Ascending aorta (tissue), 2 donors: ENCODE data around the gene BRF1. TPM values are rescaled to one million over a fixed set of nuclear protein-coding genes. Genes with fewer than 3 reads are reported as not detected.

Experiments
- DNase-seq, 2 donors: peaks; one replicate each; pipeline ENCODE4 v3.0.0-alpha.2; 2019; ENCODE audit warnings: low spot score in 2 of 2
- H3K27ac ChIP-seq, 2 donors: fragments of 200-600 bp; sonication (generic); one replicate each; pipeline ENCODE4 v1.5.1; 2016 to 2017; ENCODE audit warnings: mild to moderate bottlenecking in 1 of 2
- H3K27me3 ChIP-seq: fragments of 200-600 bp; sonication (generic); one replicate; pipeline ENCODE4 v1.5.1; 2017
- H3K36me3 ChIP-seq, 2 donors: fragments of 200-600 bp; sonication (generic); one replicate each; pipeline ENCODE4 v1.5.1; 2016
- H3K4me1 ChIP-seq, 2 donors: fragments of 200-600 bp; sonication (generic); one replicate each; pipeline ENCODE4 v1.5.1; 2016 to 2017; ENCODE audit warnings: mild to moderate bottlenecking in 1 of 2
- H3K4me3 ChIP-seq, 2 donors: fragments of 200-600 bp; sonication (generic); one replicate each; pipeline ENCODE4 v1.5.1; 2016 to 2017; ENCODE audit warnings: mild to moderate bottlenecking in 1 of 2
- H3K9me3 ChIP-seq, 2 donors: fragments of 200-600 bp; sonication (generic); one replicate each; pipeline ENCODE4 v1.5.1; 2016
- intact Hi-C: fragments of 100-400 bp; cut with DNase I; formaldehyde crosslinking; loops from one replicate; pipeline ENCODE4 v1.15.1; 2023
- total RNA-seq: library from RNA; depleted of rRNA; stranded (reverse); fragments of >200 nt; gene quantifications from one replicate; pipeline ENCODE4 v1.1.0, GENCODE V29; 2016
- TF ChIP-seq, protein P1 (sequence below), 3 experiments: fragments of 200-600 bp in 2 of 3; fragments of 450-650 bp in 1 of 3; sonication (generic) in 2 of 3; IDR thresholded peaks; one replicate each; pipeline ENCODE4 v1.5.1; 2016 to 2019; ENCODE audit warnings: antibody characterized with exemption in 3 of 3, mild to moderate bottlenecking in 1 of 3, moderate library complexity in 1 of 3

BRF1 gene
- total RNA-seq, 1 donor from 2014 or later: 60.9 TPM

DNA sequence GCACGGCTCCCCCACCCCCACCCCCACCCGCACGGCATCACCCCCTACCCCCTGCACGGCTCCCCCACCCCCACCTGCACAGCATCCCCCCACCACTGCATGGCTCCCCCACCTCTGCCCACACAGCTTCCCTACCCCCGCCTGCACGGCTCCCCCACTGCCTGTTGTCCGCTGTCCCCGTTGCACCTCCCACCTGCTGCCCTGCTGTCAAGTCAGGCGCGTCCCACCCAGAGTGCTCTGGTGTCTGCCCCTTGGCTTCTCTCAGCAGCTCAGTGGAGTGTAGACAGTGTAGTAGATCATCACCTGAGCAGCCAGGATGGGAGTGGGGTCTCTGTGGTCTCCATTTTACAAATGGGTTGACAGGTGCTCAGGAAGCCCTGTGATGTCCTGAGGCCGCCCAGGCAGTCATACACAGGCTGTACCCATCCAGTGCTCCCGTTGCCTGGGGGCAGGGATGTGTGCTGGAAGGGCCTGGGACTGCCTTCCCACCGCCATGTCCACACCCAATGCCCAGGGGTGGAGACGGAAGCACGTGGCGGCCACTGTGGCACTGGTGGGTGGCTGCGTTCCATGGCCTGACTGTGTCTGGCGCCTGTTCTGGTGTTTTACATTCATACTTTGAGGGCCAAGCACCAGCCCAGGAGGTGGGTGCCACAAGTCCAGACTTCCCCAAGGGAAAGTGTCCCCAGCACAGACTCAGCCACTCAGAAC lies 46.2 kb upstream of the BRF1 start:
- Histone ChIP-seq H3K27me3 (no peaks in the 10 kb centered on the region), H3K36me3 (peaks cover 0 to 11% of the 10 kb centered on the region in 2 donors), H3K27ac (no peak overlapping the region), H3K4me3 (no peak overlapping the region), H3K4me1 (peaks cover 0 to 2% of the 10 kb centered on the region in 2 donors), H3K9me3 (no peaks in the 10 kb centered on the region)
- intact Hi-C loops: no loop called here
- DNase-seq: no peak
- TF ChIP-seq, protein P1, sequence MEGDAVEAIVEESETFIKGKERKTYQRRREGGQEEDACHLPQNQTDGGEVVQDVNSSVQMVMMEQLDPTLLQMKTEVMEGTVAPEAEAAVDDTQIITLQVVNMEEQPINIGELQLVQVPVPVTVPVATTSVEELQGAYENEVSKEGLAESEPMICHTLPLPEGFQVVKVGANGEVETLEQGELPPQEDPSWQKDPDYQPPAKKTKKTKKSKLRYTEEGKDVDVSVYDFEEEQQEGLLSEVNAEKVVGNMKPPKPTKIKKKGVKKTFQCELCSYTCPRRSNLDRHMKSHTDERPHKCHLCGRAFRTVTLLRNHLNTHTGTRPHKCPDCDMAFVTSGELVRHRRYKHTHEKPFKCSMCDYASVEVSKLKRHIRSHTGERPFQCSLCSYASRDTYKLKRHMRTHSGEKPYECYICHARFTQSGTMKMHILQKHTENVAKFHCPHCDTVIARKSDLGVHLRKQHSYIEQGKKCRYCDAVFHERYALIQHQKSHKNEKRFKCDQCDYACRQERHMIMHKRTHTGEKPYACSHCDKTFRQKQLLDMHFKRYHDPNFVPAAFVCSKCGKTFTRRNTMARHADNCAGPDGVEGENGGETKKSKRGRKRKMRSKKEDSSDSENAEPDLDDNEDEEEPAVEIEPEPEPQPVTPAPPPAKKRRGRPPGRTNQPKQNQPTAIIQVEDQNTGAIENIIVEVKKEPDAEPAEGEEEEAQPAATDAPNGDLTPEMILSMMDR (IDR thresholded peaks at IDR 0.05): no peak

- Histone ChIP-seq H3K9me3 (no peaks in the 10 kb centered on the region), H3K4me3 (no peak overlapping the region), H3K27ac (no peak overlapping the region), H3K27me3 (no peaks in the 10 kb centered on the region), H3K4me1 (no peaks in the 10 kb centered on the region), H3K36me3 (peaks cover 0 to 11% of the 10 kb centered on the region in 2 donors)
- TF ChIP-seq, protein P1 (IDR thresholded peaks at IDR 0.05): no peak
- DNase-seq: no peak
- intact Hi-C loops: no loop called here
Observed at GRCh38 chr14:105346200-105346533, 45.4 kb upstream of the BRF1 start.

DNA sequence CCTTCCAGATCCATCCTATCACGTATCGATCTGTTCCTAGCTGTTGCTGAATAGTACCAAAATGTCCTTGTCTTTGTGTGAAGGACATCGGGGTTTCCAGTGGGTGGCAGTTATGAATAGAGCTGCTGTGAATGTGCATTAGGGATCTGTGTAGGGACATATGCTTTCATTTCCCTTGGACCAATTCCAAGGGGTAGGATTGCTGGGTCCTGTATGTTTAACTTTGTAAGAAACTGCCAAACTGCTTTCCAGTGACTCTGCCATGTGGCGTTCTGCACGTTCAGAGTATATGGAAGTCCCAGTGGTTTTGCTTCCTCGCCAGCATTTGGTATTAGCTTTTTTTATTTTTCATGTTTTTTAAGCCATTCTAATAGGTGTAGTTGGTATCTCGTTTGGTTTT lies 42.4 kb upstream of the BRF1 start:
- Histone ChIP-seq H3K9me3 (no peaks in the 10 kb centered on the region), H3K36me3 (no peaks in the 10 kb centered on the region), H3K4me3 (no peak overlapping the region), H3K27me3 (no peaks in the 10 kb centered on the region), H3K27ac (no peak overlapping the region), H3K4me1 (no peaks in the 10 kb centered on the region)
- TF ChIP-seq, protein P1 (IDR thresholded peaks at IDR 0.05): no peak
- DNase-seq: no peak
- intact Hi-C loops: no loop called here

DNA sequence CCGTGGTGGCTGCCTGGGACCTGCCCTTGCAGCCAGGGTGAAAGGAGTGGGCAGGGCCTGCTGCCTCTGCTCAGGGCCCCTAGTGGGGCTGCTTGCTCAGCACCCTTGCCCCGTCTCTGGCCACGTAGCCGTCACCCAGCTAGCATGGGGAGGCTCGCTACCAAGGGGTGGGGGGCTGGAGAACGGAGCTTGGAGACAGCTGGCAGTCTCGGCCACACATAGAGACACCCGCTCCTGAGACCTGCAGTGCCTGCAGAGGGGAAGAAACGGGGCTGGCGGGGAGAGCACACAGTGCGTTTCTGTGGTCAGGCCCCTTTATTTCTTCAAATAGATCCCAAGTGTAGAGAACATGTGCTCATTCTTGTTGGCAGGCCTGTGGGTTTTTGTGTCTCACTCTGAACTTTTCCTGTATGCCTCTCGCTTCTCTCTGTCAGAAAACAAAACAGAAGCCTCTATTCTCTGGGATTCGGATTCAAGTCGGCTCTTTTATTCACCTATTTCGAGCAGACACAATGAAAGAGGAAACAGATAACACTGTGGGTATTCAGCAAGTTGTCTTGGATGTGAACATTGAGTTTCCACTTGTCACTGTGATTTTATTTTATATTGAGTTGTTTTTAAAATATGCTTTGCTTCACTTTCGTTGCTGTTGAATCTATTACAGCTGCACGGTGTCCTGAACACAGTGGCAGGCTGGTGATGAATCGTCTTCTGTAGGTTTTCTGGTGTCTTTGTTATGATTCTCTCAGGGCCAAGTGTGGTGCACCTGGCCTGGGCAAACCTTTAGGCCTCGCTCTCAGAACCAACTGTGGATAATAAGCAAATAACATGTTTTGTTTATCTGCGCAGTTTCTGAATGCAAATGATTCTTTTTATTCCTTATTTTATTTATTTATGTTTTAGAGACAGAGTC lies 40.3 kb upstream of the BRF1 start:
- intact Hi-C loops: no loop called here
- Histone ChIP-seq H3K27me3 (no peaks in the 10 kb centered on the region), H3K4me3 (no peak overlapping the region), H3K27ac (no peak overlapping the region), H3K4me1 (no peaks in the 10 kb centered on the region), H3K36me3 (no peaks in the 10 kb centered on the region), H3K9me3 (no peaks in the 10 kb centered on the region)
- TF ChIP-seq, protein P1 (IDR thresholded peaks at IDR 0.05): no peak
- DNase-seq: no peak

- no peaks in the 10 kb centered on the region for H3K4me1 ChIP-seq
- TF ChIP-seq, protein P1 (IDR thresholded peaks at IDR 0.05): no peak
- DNase-seq: no peak
- intact Hi-C loops: no loop called here
- H3K9me3 ChIP-seq: no peaks in the 10 kb centered on the region
- no peak overlapping the region for H3K27ac ChIP-seq
- H3K4me3 ChIP-seq: no peak overlapping the region
- H3K36me3 ChIP-seq: no peaks in the 10 kb centered on the region
- no peaks in the 10 kb centered on the region for H3K27me3 ChIP-seq
Observed at GRCh38 chr14:105337966-105338741, 37.4 kb upstream of the BRF1 start.
